WTC11 (cell line): ENCODE data around the gene VASN. TPM values are rescaled to one million over a fixed set of nuclear protein-coding genes. Genes with fewer than 3 reads are reported as not detected.
A peak's percentile ranks its signal among the peaks of the same experiment; 100 is the strongest.

ENCODE experiments used
- ATAC-seq: fragments of 200-7000 bp; cut with Tn5 transposase; 2 replicates; pipeline ENCODE4 v1.10.0; 2021; ENCODE audit warnings: mild to moderate bottlenecking, moderate library complexity
- CTCF ChIA-PET: fragments of 300-600 bp; sonication (Branson Sonifier 250); formaldehyde crosslinking; loops from one replicate; lab custom pipeline; 2021; ENCODE audit warnings: antibody characterized with exemption; lab: Charles Lee
- POLR2A ChIA-PET: fragments of 350-600 bp; sonication (Branson Sonifier 250); formaldehyde crosslinking; loops from one replicate; lab custom pipeline; 2021; ENCODE audit warnings: antibody characterized with exemption; lab: Charles Lee
- DNase-seq: peaks from one replicate; pipeline ENCODE4 v3.0.0; 2021; ENCODE audit warnings: low spot score
- H3K27ac Mint-ChIP-seq: 2 replicates; pipeline ENCODE4 v1.8.0; 2021; ENCODE audit warnings: mixed read lengths
- H3K27me3 Mint-ChIP-seq: 2 replicates; pipeline ENCODE4 v1.8.0; 2021; ENCODE audit warnings: low read depth, mild to moderate bottlenecking, moderate library complexity, mixed read lengths
- H3K36me3 Mint-ChIP-seq: 2 replicates; pipeline ENCODE4 v1.8.0; 2021; ENCODE audit warnings: mixed read lengths
- H3K4me1 Mint-ChIP-seq: 2 replicates; pipeline ENCODE4 v1.8.0; 2022; ENCODE audit warnings: mixed read lengths
- H3K4me3 Mint-ChIP-seq: 2 replicates; pipeline ENCODE4 v1.8.0; 2021; ENCODE audit warnings: mild to moderate bottlenecking, moderate library complexity, mixed read lengths
- H3K9me3 Mint-ChIP-seq: 2 replicates; pipeline ENCODE4 v1.8.0; 2021; ENCODE audit warnings: mixed read lengths
- AR ChIP-seq: fragments of 250-450 bp; sonication (Bioruptor Pico); IDR thresholded peaks from 2 replicates; pipeline ENCODE4 v1.9.0; 2021; ENCODE audit warnings: mild to moderate bottlenecking
- E2F1 ChIP-seq: sonication (generic); formaldehyde crosslinking; IDR thresholded peaks from 2 replicates; pipeline ENCODE4 v1.8.0; 2022; ENCODE audit warnings: mild to moderate bottlenecking, missing genetic modification reagents
- ETV6 ChIP-seq: sonication (generic); formaldehyde crosslinking; IDR thresholded peaks from 2 replicates; pipeline ENCODE4 v1.8.1; 2022; ENCODE audit warnings: mild to moderate bottlenecking, missing genetic modification reagents
- FOXP1 ChIP-seq: sonication (generic); formaldehyde crosslinking; IDR thresholded peaks from 2 replicates; pipeline ENCODE4 v1.8.0; 2022; ENCODE audit warnings: missing genetic modification reagents, mild to moderate bottlenecking, moderate library complexity, borderline replicate concordance
- FOXP4 ChIP-seq: sonication (generic); formaldehyde crosslinking; IDR thresholded peaks from 2 replicates; pipeline ENCODE4 v1.8.0; 2022; ENCODE audit warnings: mild to moderate bottlenecking, missing genetic modification reagents
- GABPB1 ChIP-seq: sonication (generic); formaldehyde crosslinking; IDR thresholded peaks from 2 replicates; pipeline ENCODE4 v1.8.1; 2023; ENCODE audit warnings: mild to moderate bottlenecking, missing genetic modification reagents
- HMGXB4 ChIP-seq: sonication (generic); formaldehyde crosslinking; IDR thresholded peaks from 2 replicates; pipeline ENCODE4 v1.8.1; 2023; ENCODE audit warnings: mild to moderate bottlenecking, moderate library complexity, missing genetic modification reagents
- KAT7 ChIP-seq: sonication (generic); formaldehyde crosslinking; IDR thresholded peaks from 2 replicates; pipeline ENCODE4 v1.8.1; 2023; ENCODE audit warnings: missing genetic modification reagents, mild to moderate bottlenecking, borderline replicate concordance
- NFATC4 ChIP-seq: fragments of 250-450 bp; sonication (Bioruptor Pico); IDR thresholded peaks from 2 replicates; pipeline ENCODE4 v1.9.0; 2021; ENCODE audit warnings: mild to moderate bottlenecking
- SMAD3 ChIP-seq: sonication (generic); formaldehyde crosslinking; IDR thresholded peaks from 2 replicates; pipeline ENCODE4 v1.8.0; 2022; ENCODE audit warnings: missing genetic modification reagents, mild to moderate bottlenecking, borderline replicate concordance
- SP1 ChIP-seq: sonication (generic); formaldehyde crosslinking; conservative IDR thresholded peaks from 2 replicates; pipeline ENCODE4 v1.8.1; 2022; ENCODE audit warnings: missing genetic modification reagents
- TEAD4 ChIP-seq: sonication (generic); formaldehyde crosslinking; IDR thresholded peaks from 2 replicates; pipeline ENCODE4 v1.8.0; 2022; ENCODE audit warnings: mild to moderate bottlenecking, missing genetic modification reagents
- USF2 ChIP-seq: sonication (generic); formaldehyde crosslinking; IDR thresholded peaks from 2 replicates; pipeline ENCODE4 v1.8.1; 2023; ENCODE audit warnings: mild to moderate bottlenecking, missing genetic modification reagents, moderate library complexity
- ZBTB21 ChIP-seq: sonication (generic); formaldehyde crosslinking; IDR thresholded peaks from 2 replicates; pipeline ENCODE4 v1.8.1; 2023; ENCODE audit warnings: mild to moderate bottlenecking, missing genetic modification reagents, borderline replicate concordance
- ZNF232 ChIP-seq: sonication (generic); formaldehyde crosslinking; IDR thresholded peaks from 2 replicates; pipeline ENCODE4 v1.8.0; 2022; ENCODE audit warnings: mild to moderate bottlenecking, missing genetic modification reagents
- ZNF396 ChIP-seq: fragments of 250-450 bp; sonication (Bioruptor Pico); IDR thresholded peaks from 2 replicates; pipeline ENCODE4 v1.8.0; 2021; ENCODE audit warnings: mild to moderate bottlenecking, moderate library complexity, borderline replicate concordance
- total RNA-seq: library from RNA; stranded (reverse); gene quantifications from 3 replicates; pipeline ENCODE4 v1.2.3, GENCODE V29; 2021

Gene VASN
- total RNA-seq, 1 experiment from 2014 or later: 8.0 TPM

GRCh38 chr16:4426021-4426684 lies 54.5 kb downstream of the VASN start:
- POLR2A ChIA-PET: no interaction called here
- Mint-ChIP-seq H3K4me3 (peak overlapping the region; percentile 95), H3K9me3 (no peaks in the 10 kb centered on the region), H3K4me1 (peaks cover 18% of the 10 kb centered on the region), H3K36me3 (peaks cover 18% of the 10 kb centered on the region), H3K27ac (peak overlapping the region; percentile 91), H3K27me3 (no peaks in the 10 kb centered on the region)
- ATAC-seq: peak; percentile 17; the same call in 1 of the 2 replicates
- CTCF ChIA-PET: interaction anchor here (1.2 kb wide), 1 partner anchor 67 kb away, joined by 3 read pairs; no protein-coding TSS in a partner anchor
- no peak for TF ChIP-seq ETV6 (CRISPR knock-in tag)
- TF ChIP-seq ZBTB21 (CRISPR knock-in tag): no peak
- TF ChIP-seq SMAD3 (CRISPR knock-in tag): 0 out of 2 replicates have a peak, but pooled peaks have one; percentile 12
- TF ChIP-seq GABPB1: peak; percentile 91
- 0 out of 2 replicates have a peak, but pooled peaks have one; percentile 17 for TF ChIP-seq TEAD4 (CRISPR knock-in tag)
- TF ChIP-seq ZNF396 (CRISPR knock-in tag): no peak
- TF ChIP-seq NFATC4: no peak
- TF ChIP-seq ZNF232 (CRISPR knock-in tag): peak; percentile 69; the same call in 1 of the 2 replicates
- TF ChIP-seq KAT7 (CRISPR knock-in tag): 0 out of 2 replicates have a peak, but pooled peaks have one; percentile 39
- TF ChIP-seq HMGXB4 (CRISPR knock-in tag): peak; percentile 53; the same call in 1 of the 2 replicates
- 0 out of 2 replicates have a peak, but pooled peaks have one; percentile 11 for TF ChIP-seq E2F1
- TF ChIP-seq USF2: 0 out of 2 replicates have a peak, but pooled peaks have one; percentile 2
- TF ChIP-seq FOXP1 (CRISPR knock-in tag): peak; percentile 82; the same call in 1 of the 2 replicates
- no peak for TF ChIP-seq AR (CRISPR knock-in tag)
- no peak for TF ChIP-seq FOXP4 (CRISPR knock-in tag)
- no peak for TF ChIP-seq SP1
- DNase-seq: peak; percentile 21
